Left lung (tissue), 14 donors: Measurements from ENCODE around the gene CCNL2. TPM values are rescaled to one million over a fixed set of nuclear protein-coding genes. Genes with fewer than 3 reads are reported as not detected.
A peak's percentile ranks its signal among the peaks of the same experiment; 100 is the strongest.
"Not testable (repeated sequence)": the region's sequence is repeated elsewhere in the genome, so short reads cannot be mapped to it uniquely, and the experiment has no call there.

Experiments
- ATAC-seq: fragments of 200-7000 bp; cut with Tn5 transposase; one replicate; pipeline ENCODE4 v1.9.1; 2020; ENCODE audit warnings: moderate library complexity
- DNase-seq, 4 donors: peaks; one replicate each; pipeline ENCODE4 v3.0.0-alpha.2; 2013 to 2020
- H3K27ac ChIP-seq, 2 donors: fragments of 200-600 bp; sonication (generic) in 1 of 2; one replicate each; pipeline versions ENCODE4 v1.5.0 to v1.8.0; 2020 to 2021
- H3K27me3 ChIP-seq, 2 donors: fragments of 200-600 bp; sonication (generic) in 1 of 2; one replicate each; pipeline versions ENCODE4 v1.5.0 to v1.8.0; 2020 to 2021
- H3K36me3 ChIP-seq, 2 donors: fragments of 200-600 bp; sonication (generic) in 1 of 2; one replicate each; pipeline versions ENCODE4 v1.5.0 to v1.8.0; 2020 to 2021
- H3K4me1 ChIP-seq, 2 donors: fragments of 200-600 bp; one replicate each; pipeline ENCODE4 v1.8.0; 2021
- H3K4me3 ChIP-seq, 2 donors: fragments of 200-600 bp; sonication (generic) in 1 of 2; one replicate each; pipeline versions ENCODE4 v1.5.0 to v1.8.0; 2020 to 2021; ENCODE audit warnings: mild to moderate bottlenecking in 1 of 2
- H3K9me3 ChIP-seq, 2 donors: fragments of 200-600 bp; sonication (generic) in 1 of 2; one replicate each; pipeline versions ENCODE4 v1.5.0 to v1.8.0; 2020 to 2021
- intact Hi-C, 2 donors: fragments of 100-400 bp; cut with DNase I; formaldehyde crosslinking; loops; one replicate each; pipeline versions ENCODE4 v1.11.2 to v1.14.2; 2022
- long read RNA-seq, 12 donors: library from polyadenylated mRNA in 2 of 12; unstranded in 2 of 12; transcript quantifications; one replicate each; pipeline ENCODE4 v2.0.0 and lab custom pipeline, GENCODE V29; 2019 to 2026
- polyA plus RNA-seq, 6 donors: library from polyadenylated mRNA; unstranded; fragments of 120-200 nt; gene quantifications; one replicate each; pipeline ENCODE4 v1.2.1, GENCODE V29; 2013; ENCODE audit not compliant: insufficient read length in 6 of 6
- total RNA-seq, 2 donors: library from RNA; stranded (reverse); fragmentation: NEBNext Ultra II Directional; extraction: Animal tissue kit (Norgen Biotek cat#: 25700); gene quantifications; one replicate each; pipeline ENCODE4 v1.2.1, GENCODE V29; 2021
- TF ChIP-seq, protein P1 (sequence below), 2 donors: fragments of 200-600 bp; sonication (generic) in 1 of 2; IDR thresholded peaks; one replicate each; pipeline versions ENCODE4 v1.5.0 to v1.8.0; 2021; ENCODE audit warnings: antibody characterized with exemption in 2 of 2
- donor health status: DM: no; HTN: yes; CAD: no.
- donor health status: DM: no; HTN: no; CAD: no.

CCNL2 gene
- total RNA-seq, result 100 to 1,000 TPM; 142 to 161 TPM
- 100 to 1,000 TPM; 250 to 405 (median 339) TPM for polyA plus RNA-seq
- long read RNA-seq, donor 1, transcript CCNL2-204 (6 exons, 3,082 nt), result major isoform, 39 of 121 reads
- long read RNA-seq, donor 1, transcript CCNL2-202 (6 exons, 1,186 nt), result minor isoform, 33 of 121 reads
- long read RNA-seq, donor 1, partial matches to known transcripts, result 30 of 121 reads
- long read RNA-seq, donor 1, other reads (novel, unspliced or antisense), result 10 of 121 reads
- long read RNA-seq, donor 2, transcript CCNL2-202 (6 exons, 1,186 nt), result minor isoform, 22 of 124 reads
- long read RNA-seq, donor 2, transcript CCNL2-206 (3 exons, 1,941 nt), result minor isoform, 7 of 124 reads
- long read RNA-seq, donor 2, transcript CCNL2-201 (11 exons, 2,305 nt), result minor isoform, 5 of 124 reads
- long read RNA-seq, donor 2, transcript CCNL2-204 (6 exons, 3,082 nt), result major isoform, 36 of 124 reads
- long read RNA-seq, donor 2, partial matches to known transcripts, result 35 of 124 reads
- long read RNA-seq, donor 2, other reads (novel, unspliced or antisense), result 17 of 124 reads
- long read RNA-seq, donor 3, transcript CCNL2-204 (6 exons, 3,082 nt), result major isoform, 21 of 67 reads
- long read RNA-seq, donor 3, transcript CCNL2-202 (6 exons, 1,186 nt), result minor isoform, 12 of 67 reads
- long read RNA-seq, donor 3, partial matches to known transcripts, result 0 of 67 reads
- long read RNA-seq, donor 3, other reads (novel, unspliced or antisense), result 28 of 67 reads
- long read RNA-seq, donor 4, transcript CCNL2-202 (6 exons, 1,186 nt), result major isoform, 6 of 20 reads
- long read RNA-seq, donor 4, partial matches to known transcripts, result 5 of 20 reads
- long read RNA-seq, donor 4, other reads (novel, unspliced or antisense), result 5 of 20 reads
- long read RNA-seq, donor 5, transcript CCNL2-202 (6 exons, 1,186 nt), result minor isoform, 22 of 90 reads
- long read RNA-seq, donor 5, transcript CCNL2-217 (7 exons, 745 nt), result minor isoform, 5 of 90 reads
- long read RNA-seq, donor 5, transcript CCNL2-206 (3 exons, 1,941 nt), result minor isoform, 6 of 90 reads
- long read RNA-seq, donor 5, transcript CCNL2-204 (6 exons, 3,082 nt), result major isoform, 25 of 90 reads
- long read RNA-seq, donor 5, partial matches to known transcripts, result 21 of 90 reads
- long read RNA-seq, donor 5, other reads (novel, unspliced or antisense), result 8 of 90 reads
- long read RNA-seq, donor 6, transcript CCNL2-202 (6 exons, 1,186 nt), result minor isoform, 18 of 71 reads
- long read RNA-seq, donor 6, transcript CCNL2-204 (6 exons, 3,082 nt), result major isoform, 27 of 71 reads
- long read RNA-seq, donor 6, partial matches to known transcripts, result 5 of 71 reads
- long read RNA-seq, donor 6, other reads (novel, unspliced or antisense), result 15 of 71 reads
- long read RNA-seq, donor 7, transcript CCNL2-206 (3 exons, 1,941 nt), result minor isoform, 8 of 76 reads
- long read RNA-seq, donor 7, transcript CCNL2-202 (6 exons, 1,186 nt), result minor isoform, 17 of 76 reads
- long read RNA-seq, donor 7, transcript CCNL2-204 (6 exons, 3,082 nt), result major isoform, 29 of 76 reads
- long read RNA-seq, donor 7, partial matches to known transcripts, result 5 of 76 reads
- long read RNA-seq, donor 7, other reads (novel, unspliced or antisense), result 15 of 76 reads
- long read RNA-seq, donor 8, transcript CCNL2-201 (11 exons, 2,305 nt), result minor isoform, 5 of 116 reads
- long read RNA-seq, donor 8, transcript CCNL2-206 (3 exons, 1,941 nt), result minor isoform, 9 of 116 reads
- long read RNA-seq, donor 8, transcript CCNL2-202 (6 exons, 1,186 nt), result minor isoform, 22 of 116 reads
- long read RNA-seq, donor 8, transcript CCNL2-204 (6 exons, 3,082 nt), result major isoform, 35 of 116 reads
- long read RNA-seq, donor 8, partial matches to known transcripts, result 14 of 116 reads
- long read RNA-seq, donor 8, other reads (novel, unspliced or antisense), result 28 of 116 reads
- long read RNA-seq, donor 9, partial matches to known transcripts, result 0 of 1 reads
- long read RNA-seq, donor 9, other reads (novel, unspliced or antisense), result 0 of 1 reads
- long read RNA-seq, donor 10, transcript CCNL2-201 (11 exons, 2,305 nt), result major isoform, 12 of 25 reads
- long read RNA-seq, donor 10, partial matches to known transcripts, result 3 of 25 reads
- long read RNA-seq, donor 10, other reads (novel, unspliced or antisense), result 7 of 25 reads
- long read RNA-seq, donor 11, full-length matches to known transcripts, result 53 of 68 reads
- long read RNA-seq, donor 11, partial matches to known transcripts, result 7 of 68 reads
- long read RNA-seq, donor 11, other reads (novel, unspliced or antisense), result 8 of 68 reads
- long read RNA-seq, donor 12, transcript CCNL2-204 (6 exons, 3,082 nt), result major isoform, 35 of 81 reads
- long read RNA-seq, donor 12, transcript CCNL2-206 (3 exons, 1,941 nt), result minor isoform, 5 of 81 reads
- long read RNA-seq, donor 12, transcript CCNL2-202 (6 exons, 1,186 nt), result minor isoform, 14 of 81 reads
- long read RNA-seq, donor 12, partial matches to known transcripts, result 6 of 81 reads
- long read RNA-seq, donor 12, other reads (novel, unspliced or antisense), result 16 of 81 reads

DNA sequence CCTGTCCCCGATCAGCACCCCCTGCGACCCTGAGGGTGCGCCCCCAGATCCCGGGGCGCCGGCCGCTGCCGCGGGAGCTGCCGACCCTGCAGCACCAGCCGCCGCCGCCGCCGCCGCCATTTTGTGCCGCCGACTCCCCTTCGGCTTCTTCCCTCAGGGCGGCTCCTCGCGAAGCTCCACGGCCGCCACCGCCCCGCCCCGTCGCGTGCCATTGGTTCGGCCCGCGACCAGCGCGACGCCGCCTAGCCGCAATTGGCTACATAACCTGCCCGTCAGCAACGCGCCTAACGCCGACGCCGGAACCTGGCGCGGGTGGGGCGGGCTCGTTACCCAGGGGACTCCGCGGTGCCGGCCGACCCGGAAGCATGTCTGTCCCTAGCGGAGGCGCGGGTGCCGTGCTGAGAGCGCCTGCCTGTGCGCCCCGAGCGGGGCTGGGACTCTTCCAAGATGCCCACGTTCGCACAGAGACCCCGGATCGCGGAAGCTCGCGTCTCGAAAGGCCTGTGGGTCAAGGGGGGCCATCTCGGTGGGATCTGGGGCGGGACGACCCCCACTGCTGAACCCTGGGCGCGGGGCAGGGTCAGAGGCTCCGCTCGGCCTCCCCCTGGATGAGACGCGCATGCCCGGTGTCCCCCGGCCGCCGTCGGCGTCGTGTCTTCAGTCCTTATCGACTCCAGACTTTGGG is at the start of gene CCNL2:
CCNL2 (minus strand) TSS at position 149 of the 685 bp plus-strand sequence; CDS start at position 120, 29 bp downstream.
- DNase-seq, result peak; percentile 99
- Histone ChIP-seq H3K27ac (peak within 1 kb of the TSS; percentile 73 to 91), H3K4me3 (peak within 1 kb of the TSS; percentile 91 to 96), H3K27me3 (no peaks in the 10 kb centered on the region), H3K9me3 (no peaks in the 10 kb centered on the region), H3K4me1 (peaks cover 16 to 49% of the 10 kb centered on the region in 2 donors), H3K36me3 (peaks cover under 1 to 77% of the 10 kb centered on the region in 2 donors)
- peak; percentile 99 for ATAC-seq
- TF ChIP-seq, protein P1, sequence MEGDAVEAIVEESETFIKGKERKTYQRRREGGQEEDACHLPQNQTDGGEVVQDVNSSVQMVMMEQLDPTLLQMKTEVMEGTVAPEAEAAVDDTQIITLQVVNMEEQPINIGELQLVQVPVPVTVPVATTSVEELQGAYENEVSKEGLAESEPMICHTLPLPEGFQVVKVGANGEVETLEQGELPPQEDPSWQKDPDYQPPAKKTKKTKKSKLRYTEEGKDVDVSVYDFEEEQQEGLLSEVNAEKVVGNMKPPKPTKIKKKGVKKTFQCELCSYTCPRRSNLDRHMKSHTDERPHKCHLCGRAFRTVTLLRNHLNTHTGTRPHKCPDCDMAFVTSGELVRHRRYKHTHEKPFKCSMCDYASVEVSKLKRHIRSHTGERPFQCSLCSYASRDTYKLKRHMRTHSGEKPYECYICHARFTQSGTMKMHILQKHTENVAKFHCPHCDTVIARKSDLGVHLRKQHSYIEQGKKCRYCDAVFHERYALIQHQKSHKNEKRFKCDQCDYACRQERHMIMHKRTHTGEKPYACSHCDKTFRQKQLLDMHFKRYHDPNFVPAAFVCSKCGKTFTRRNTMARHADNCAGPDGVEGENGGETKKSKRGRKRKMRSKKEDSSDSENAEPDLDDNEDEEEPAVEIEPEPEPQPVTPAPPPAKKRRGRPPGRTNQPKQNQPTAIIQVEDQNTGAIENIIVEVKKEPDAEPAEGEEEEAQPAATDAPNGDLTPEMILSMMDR (IDR thresholded peaks at IDR 0.05), result peak; percentile 53 to 78
- intact Hi-C loops, result no loop called here

DNA sequence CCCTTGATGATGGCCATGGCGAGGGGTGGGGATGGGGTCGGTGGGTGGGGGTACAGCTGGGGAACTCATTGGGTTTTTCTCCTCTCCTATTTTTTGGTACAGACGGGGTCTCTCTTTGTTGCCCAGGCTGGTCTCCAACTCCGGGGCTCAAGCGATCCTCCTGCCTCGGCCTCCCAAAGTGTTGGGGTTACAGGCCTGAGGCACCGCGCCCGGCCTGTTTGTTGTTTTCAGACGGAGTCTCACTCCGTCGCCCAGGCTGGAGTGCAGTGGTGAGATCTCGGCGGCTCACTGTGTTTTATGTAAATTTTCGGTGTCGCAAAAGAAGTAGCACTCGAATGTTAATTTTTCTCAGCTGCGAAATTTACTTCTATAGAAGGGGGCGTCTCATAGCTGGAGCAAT is 47.5 kb upstream of the CCNL2 start:
- intact Hi-C loops, H3K4me3 ChIP-seq, H3K4me1 ChIP-seq, H3K9me3 ChIP-seq, H3K27ac ChIP-seq, DNase-seq, ATAC-seq, H3K36me3 ChIP-seq, H3K27me3 ChIP-seq: not testable (repeated sequence)

DNA sequence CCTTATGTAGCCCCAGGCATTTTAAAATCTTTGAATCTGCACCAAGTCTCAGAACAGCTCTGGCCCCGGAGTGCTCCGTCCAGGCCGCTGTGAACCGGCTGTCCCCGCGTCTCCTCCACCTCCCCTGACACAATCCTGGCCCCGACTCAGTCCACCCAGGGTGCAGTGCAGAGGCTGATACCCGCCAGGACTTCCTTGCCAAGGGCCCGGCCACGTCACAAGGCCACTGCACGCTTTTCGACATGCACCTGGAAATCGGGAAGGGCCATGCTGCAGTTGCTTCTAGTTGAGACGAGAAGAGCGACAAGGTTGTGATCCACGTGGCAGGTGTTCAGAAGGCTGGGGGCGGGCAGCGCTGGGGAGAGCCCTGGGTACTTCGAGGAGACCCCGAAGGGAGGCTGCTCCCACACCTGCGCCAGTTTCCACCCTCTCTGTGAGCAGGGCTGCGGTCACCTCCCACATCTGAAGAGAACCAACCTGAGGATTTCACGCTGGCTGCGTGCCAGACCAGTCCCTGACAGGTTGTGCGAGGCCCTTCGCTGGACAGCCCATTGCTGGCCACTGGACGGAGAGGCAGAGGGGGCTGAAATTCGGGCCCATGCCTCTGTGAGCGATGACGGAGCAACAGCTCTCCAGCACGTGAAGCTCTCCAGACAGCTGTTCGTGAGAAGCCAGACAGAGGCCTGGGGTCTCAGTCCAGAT is 43.1 kb upstream of the CCNL2 start:
- Histone ChIP-seq H3K27ac (no peak overlapping the region), H3K36me3 (peaks cover 0 to 4% of the 10 kb centered on the region in 2 donors), H3K4me3 (no peak overlapping the region), H3K4me1 (peaks cover 16 to 29% of the 10 kb centered on the region in 2 donors), H3K27me3 (peaks cover 0 to 18% of the 10 kb centered on the region in 2 donors), H3K9me3 (no peaks in the 10 kb centered on the region)
- peak in 1 of 4 donors; percentile 79 for DNase-seq
- TF ChIP-seq, protein P1 (IDR thresholded peaks at IDR 0.05), result no peak
- peak; percentile 39 for ATAC-seq
- intact Hi-C loops, result no loop called here
